ENCODE measurements around the gene ITM2C. TPM values are rescaled to one million over a fixed set of nuclear protein-coding genes. Genes with fewer than 3 reads are reported as not detected.

The ITM2C gene
- total and polyA plus RNA-seq, 2 of the 8 experiments (the other 6 are each of a cell fraction or from before 2014, with no cell fraction given), result 362 to 742 TPM

DNA sequence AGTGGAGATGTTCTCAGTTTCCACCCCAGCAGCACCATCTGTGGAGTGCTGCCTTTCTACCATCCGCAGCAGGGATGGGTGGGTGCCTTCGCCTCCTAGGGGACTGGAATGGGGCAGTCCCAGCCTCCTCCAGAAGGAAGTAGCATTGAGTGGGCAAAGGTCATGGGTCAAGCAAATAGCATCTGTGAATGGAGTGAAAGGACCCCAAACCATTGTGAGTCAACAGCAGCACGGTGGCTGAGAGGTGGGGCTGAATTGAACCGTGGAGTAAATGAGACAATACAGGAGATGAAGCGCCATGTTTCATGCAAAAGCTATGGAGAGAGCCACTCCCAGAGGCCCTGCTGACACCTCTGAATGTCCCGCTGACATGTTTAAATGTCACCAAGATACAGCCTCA lies 50.6 kb downstream of the ITM2C start (continued):
- TF ChIP-seq, protein P1, sequence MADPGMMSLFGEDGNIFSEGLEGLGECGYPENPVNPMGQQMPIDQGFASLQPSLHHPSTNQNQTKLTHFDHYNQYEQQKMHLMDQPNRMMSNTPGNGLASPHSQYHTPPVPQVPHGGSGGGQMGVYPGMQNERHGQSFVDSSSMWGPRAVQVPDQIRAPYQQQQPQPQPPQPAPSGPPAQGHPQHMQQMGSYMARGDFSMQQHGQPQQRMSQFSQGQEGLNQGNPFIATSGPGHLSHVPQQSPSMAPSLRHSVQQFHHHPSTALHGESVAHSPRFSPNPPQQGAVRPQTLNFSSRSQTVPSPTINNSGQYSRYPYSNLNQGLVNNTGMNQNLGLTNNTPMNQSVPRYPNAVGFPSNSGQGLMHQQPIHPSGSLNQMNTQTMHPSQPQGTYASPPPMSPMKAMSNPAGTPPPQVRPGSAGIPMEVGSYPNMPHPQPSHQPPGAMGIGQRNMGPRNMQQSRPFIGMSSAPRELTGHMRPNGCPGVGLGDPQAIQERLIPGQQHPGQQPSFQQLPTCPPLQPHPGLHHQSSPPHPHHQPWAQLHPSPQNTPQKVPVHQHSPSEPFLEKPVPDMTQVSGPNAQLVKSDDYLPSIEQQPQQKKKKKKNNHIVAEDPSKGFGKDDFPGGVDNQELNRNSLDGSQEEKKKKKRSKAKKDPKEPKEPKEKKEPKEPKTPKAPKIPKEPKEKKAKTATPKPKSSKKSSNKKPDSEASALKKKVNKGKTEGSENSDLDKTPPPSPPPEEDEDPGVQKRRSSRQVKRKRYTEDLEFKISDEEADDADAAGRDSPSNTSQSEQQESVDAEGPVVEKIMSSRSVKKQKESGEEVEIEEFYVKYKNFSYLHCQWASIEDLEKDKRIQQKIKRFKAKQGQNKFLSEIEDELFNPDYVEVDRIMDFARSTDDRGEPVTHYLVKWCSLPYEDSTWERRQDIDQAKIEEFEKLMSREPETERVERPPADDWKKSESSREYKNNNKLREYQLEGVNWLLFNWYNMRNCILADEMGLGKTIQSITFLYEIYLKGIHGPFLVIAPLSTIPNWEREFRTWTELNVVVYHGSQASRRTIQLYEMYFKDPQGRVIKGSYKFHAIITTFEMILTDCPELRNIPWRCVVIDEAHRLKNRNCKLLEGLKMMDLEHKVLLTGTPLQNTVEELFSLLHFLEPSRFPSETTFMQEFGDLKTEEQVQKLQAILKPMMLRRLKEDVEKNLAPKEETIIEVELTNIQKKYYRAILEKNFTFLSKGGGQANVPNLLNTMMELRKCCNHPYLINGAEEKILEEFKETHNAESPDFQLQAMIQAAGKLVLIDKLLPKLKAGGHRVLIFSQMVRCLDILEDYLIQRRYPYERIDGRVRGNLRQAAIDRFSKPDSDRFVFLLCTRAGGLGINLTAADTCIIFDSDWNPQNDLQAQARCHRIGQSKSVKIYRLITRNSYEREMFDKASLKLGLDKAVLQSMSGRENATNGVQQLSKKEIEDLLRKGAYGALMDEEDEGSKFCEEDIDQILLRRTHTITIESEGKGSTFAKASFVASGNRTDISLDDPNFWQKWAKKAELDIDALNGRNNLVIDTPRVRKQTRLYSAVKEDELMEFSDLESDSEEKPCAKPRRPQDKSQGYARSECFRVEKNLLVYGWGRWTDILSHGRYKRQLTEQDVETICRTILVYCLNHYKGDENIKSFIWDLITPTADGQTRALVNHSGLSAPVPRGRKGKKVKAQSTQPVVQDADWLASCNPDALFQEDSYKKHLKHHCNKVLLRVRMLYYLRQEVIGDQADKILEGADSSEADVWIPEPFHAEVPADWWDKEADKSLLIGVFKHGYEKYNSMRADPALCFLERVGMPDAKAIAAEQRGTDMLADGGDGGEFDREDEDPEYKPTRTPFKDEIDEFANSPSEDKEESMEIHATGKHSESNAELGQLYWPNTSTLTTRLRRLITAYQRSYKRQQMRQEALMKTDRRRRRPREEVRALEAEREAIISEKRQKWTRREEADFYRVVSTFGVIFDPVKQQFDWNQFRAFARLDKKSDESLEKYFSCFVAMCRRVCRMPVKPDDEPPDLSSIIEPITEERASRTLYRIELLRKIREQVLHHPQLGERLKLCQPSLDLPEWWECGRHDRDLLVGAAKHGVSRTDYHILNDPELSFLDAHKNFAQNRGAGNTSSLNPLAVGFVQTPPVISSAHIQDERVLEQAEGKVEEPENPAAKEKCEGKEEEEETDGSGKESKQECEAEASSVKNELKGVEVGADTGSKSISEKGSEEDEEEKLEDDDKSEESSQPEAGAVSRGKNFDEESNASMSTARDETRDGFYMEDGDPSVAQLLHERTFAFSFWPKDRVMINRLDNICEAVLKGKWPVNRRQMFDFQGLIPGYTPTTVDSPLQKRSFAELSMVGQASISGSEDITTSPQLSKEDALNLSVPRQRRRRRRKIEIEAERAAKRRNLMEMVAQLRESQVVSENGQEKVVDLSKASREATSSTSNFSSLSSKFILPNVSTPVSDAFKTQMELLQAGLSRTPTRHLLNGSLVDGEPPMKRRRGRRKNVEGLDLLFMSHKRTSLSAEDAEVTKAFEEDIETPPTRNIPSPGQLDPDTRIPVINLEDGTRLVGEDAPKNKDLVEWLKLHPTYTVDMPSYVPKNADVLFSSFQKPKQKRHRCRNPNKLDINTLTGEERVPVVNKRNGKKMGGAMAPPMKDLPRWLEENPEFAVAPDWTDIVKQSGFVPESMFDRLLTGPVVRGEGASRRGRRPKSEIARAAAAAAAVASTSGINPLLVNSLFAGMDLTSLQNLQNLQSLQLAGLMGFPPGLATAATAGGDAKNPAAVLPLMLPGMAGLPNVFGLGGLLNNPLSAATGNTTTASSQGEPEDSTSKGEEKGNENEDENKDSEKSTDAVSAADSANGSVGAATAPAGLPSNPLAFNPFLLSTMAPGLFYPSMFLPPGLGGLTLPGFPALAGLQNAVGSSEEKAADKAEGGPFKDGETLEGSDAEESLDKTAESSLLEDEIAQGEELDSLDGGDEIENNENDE (IDR thresholded peaks at IDR 0.05; ENCODE audit: insufficient replicate concordance, low read length), result no peak
- TF ChIP-seq TCF12 (IDR thresholded peaks at IDR 0.05; ENCODE audit: low read depth, low read length), result no peak
